HEK293T (cell line): Measurements from ENCODE around the gene TMEM62.

Experiments used
- ARNT ChIP-seq: fragments of 450-650 bp; IDR thresholded peaks from 2 replicates; pipeline ENCODE4 v1.6.1; 2017; ENCODE audit warnings: mild to moderate bottlenecking
- BHLHE40 ChIP-seq: fragments of 450-650 bp; IDR thresholded peaks from 2 replicates; pipeline ENCODE4 v1.6.1; 2016; ENCODE audit warnings: mild to moderate bottlenecking, moderate library complexity, borderline replicate concordance
- CTBP1 ChIP-seq: fragments of 450-650 bp; IDR thresholded peaks from 2 replicates; pipeline ENCODE4 v1.6.1; 2016; ENCODE audit warnings: borderline replicate concordance
- ELF4 ChIP-seq: fragments of 450-650 bp; IDR thresholded peaks from 2 replicates; pipeline ENCODE4 v1.6.1; 2017; ENCODE audit warnings: antibody characterized with exemption
- FOXA1 ChIP-seq: fragments of 450-650 bp; IDR thresholded peaks from 2 replicates; pipeline ENCODE4 v1.6.1; 2016; ENCODE audit warnings: mild to moderate bottlenecking
- FOXM1 ChIP-seq: fragments of 450-650 bp; IDR thresholded peaks from 2 replicates; pipeline ENCODE4 v1.6.1; 2017; ENCODE audit warnings: mild to moderate bottlenecking, borderline replicate concordance
- HDGF ChIP-seq: fragments of 450-650 bp; IDR thresholded peaks from 2 replicates; pipeline ENCODE4 v1.6.1; 2017; ENCODE audit warnings: antibody characterized with exemption, borderline replicate concordance
- L3MBTL2 ChIP-seq: fragments of 450-650 bp; conservative IDR thresholded peaks from 2 replicates; pipeline ENCODE4 v1.6.1; 2016; ENCODE audit warnings: mild to moderate bottlenecking
- LEF1 ChIP-seq: fragments of 450-650 bp; IDR thresholded peaks from 2 replicates; pipeline ENCODE4 v1.6.1; 2017; ENCODE audit warnings: mild to moderate bottlenecking, borderline replicate concordance
- PKNOX1 ChIP-seq: fragments of 450-650 bp; IDR thresholded peaks from 2 replicates; pipeline ENCODE4 v1.6.1; 2016
- SP1 ChIP-seq: fragments of 450-650 bp; IDR thresholded peaks from 2 replicates; pipeline ENCODE4 v1.6.1; 2017
- SUZ12 ChIP-seq: fragments of 450-650 bp; IDR thresholded peaks from 2 replicates; pipeline ENCODE4 v1.6.1; 2016; ENCODE audit warnings: mild to moderate bottlenecking
- TARDBP ChIP-seq: fragments of 450-650 bp; IDR thresholded peaks from 2 replicates; pipeline ENCODE4 v1.6.1; 2016
- ZNF384 ChIP-seq: fragments of 450-650 bp; IDR thresholded peaks from 2 replicates; pipeline ENCODE4 v1.6.1; 2016

GRCh38 chr15:43198992-43199391 lies 65.6 kb downstream of the TMEM62 start:
- TF ChIP-seq SUZ12, result no peak
- TF ChIP-seq LEF1, result no peak
- no peak for TF ChIP-seq CTBP1
- no peak for TF ChIP-seq BHLHE40
- TF ChIP-seq FOXA1, result no peak
- TF ChIP-seq SP1, result no peak
- no peak for TF ChIP-seq ZNF384
- TF ChIP-seq HDGF, result no peak
- no peak for TF ChIP-seq ELF4
- no peak for TF ChIP-seq L3MBTL2
- no peak for TF ChIP-seq FOXM1
- TF ChIP-seq ARNT, result no peak
- no peak for TF ChIP-seq PKNOX1
- no peak for TF ChIP-seq TARDBP
